ENCODE measurements around the gene SCML1.
"Not testable (repeated sequence)": the region's sequence is repeated elsewhere in the genome, so short reads cannot be mapped to it uniquely, and the experiment has no call there.

SCML1 gene

DNA sequence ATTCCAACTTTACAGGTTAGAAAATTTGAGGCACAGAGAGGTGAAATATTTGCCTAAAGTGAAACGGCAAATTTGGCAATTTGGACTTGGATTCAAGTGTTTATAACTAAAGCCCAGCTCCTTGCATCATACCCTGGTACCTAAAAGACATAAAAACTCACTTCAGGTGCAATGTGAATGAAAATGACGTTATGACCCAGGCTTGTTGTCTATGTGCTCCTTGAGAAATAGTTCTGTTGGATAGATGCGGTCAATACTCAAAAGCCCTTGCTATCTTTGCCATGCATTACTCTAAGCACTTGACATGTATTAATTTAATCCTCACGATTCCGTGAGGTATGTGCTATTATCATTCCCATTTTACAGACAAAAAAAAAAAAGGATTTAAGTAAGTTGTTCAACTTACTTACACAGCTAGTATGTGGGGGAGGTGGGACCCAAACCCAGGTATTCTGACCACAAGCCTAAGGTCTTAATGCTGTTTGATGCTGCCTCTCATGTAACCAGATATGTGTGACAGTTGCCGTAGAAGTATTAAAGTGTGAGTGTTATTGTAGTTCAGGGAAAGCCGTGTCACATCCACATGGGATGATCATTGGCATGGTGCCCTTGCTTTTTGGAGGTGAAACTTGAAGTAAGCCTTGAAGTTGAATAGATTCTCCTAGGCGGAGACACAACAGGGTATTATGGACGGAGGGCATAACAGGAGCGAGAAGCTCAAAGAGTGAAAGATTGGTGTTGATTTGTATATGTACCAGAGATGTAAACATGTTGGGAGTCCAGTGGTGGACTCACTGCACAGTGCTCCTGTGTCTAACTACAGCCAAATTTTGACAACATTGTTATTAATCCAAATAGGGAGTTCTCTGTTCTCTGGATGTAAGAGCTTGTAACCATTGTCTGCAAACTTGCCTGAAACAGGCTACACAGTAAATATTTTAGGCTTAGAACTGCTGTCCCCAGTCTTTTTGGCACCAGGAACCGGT, 3.1 kb downstream of the SCML1 start:
- DNase-seq, result no peak

DNA sequence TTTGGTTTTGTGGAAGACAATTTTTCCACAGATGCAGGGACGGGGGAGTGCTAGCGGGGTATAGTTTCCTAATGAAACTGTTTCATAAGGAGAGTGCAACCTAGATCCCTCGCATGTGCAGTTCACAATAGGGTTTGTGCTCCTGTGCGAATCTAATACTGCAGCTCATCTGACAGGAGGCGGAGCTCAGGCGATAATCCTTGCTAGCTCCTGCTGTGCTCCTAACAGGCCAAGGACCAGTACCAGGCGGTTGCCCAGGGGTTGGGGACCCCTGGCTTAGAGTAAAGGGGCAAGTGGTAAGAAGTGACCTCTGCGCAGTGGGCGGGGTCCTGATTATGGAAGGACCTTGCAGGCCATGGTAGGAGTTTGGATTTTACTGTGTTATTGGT, 3.8 kb downstream of the SCML1 start:
- no peak for DNase-seq

DNA sequence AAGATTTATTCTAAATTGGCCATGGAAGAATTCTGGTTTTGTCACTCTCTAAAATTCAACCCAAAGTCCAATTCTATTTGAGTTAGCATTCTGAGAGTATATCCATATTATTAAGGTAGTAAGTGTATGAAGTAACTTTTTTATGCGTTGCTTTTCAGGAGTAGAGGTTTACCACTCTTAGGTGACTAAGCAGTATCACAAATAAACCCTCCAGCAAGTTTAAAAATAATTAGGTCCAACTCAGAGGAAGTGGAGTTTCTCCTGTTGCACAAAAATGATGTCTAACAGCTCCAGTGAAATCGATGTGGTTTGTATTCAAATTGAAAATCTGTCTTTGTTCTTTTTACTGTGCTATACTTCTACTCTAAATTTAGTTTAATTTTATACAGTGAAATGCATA, 6.6 kb downstream of the SCML1 start:
- DNase-seq, result no peak

DNA sequence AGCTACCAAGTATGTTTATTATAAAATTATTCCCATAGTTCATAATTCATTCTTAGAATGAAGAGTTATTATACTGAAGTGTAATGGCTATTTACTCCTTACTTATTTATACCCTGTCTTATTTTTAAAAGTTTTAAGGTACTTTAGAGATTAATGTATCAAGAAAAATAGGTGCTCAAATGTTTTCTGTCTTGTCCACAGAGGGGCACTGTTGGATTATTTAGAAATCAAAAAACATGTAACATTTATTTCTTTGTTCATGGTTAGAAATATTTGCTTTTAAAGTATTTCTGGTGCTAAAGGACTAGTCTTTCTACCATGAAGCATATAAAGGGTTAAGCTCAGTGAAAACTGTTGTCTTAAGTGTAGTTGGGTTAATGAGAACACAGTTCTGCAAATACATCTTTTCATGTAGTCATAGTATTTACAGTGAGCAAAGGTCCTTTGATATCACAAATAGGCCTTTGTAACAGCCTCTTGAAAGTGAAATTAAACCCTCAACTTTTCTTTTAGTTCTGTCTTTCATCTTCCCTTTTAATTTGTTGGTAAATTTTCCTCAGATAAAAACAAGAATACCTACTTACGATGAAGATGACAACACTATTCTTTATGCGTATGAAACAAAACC, 7.7 kb downstream of the SCML1 start:
- DNase-seq, result no peak

DNA sequence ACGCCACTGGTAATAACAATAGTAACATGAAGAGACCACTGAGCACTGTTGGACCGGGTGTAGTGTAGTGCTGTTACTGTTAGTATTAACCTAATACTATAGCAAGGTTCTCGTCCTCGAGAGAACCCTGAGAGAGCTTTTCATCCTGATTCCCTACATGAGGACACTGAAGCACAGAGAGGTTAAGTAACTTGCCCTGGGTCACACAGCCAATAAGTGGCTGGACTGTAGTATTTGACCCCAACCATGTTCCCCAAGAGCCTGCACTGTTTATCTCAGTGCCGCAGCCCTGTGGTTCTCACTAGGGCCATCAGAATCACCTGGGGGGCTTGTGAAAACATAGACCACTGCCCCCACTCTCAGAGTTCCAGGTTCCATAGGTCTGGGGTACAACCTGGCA, 10.4 kb downstream of the SCML1 start:
- DNase-seq, result no peak

DNA sequence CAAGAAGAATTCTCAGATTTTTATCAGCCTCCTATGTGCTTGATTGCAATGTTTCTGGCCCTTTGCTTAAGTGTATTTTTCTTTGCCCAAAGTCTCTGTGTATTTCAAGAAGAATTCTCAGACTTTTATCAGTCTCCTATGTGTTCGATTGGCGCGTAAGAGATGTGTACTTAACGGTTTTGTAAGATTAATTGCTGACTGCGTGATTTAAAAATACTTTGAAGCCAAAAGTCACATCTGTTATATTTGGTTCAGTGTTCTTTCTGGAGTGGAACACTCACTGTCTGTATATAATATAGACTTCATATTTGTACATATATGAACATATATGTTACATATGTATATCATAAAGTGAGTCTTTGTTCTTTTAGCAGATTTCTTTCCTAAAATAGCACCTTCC, 11.4 kb downstream of the SCML1 start:
- DNase-seq, result no peak

DNA sequence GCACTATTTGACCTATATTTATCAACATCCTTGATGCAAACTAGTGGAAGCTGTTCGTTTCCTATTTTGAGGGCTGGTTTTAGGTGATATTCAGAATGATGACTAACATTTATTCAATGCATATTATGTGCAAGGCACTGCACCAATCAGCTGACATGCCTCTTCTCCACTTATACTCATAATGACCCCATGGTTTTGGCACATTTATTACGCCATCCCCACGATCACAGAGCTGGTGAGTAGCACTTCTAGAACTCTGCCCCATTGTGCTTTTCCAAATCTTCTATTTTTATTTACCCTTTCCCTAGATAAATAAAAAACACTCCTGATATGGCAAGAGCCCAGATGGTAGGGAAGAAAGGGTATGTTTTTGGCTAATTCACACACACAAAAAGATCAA, 13.1 kb downstream of the SCML1 start:
- DNase-seq, result no peak

DNA sequence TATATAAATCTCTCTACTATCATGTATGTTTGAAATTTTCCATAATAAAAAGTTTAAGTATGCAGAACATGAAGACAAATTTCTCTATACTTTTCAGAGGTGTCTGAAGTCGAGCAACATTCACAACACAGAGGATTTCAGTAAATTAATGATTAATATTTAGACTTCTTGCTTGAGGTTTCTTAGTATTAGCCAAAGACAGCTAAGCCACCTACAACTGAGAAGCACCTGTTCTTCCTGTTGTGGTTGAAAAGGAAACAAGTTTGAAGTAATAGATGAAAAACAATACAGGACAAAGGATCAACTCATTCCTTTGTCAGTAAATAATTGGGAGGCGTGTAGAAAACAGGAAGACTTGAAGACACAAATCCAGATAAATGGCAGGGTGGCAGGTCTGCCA, 21.1 kb downstream of the SCML1 start:
- DNase-seq, result no peak

DNA sequence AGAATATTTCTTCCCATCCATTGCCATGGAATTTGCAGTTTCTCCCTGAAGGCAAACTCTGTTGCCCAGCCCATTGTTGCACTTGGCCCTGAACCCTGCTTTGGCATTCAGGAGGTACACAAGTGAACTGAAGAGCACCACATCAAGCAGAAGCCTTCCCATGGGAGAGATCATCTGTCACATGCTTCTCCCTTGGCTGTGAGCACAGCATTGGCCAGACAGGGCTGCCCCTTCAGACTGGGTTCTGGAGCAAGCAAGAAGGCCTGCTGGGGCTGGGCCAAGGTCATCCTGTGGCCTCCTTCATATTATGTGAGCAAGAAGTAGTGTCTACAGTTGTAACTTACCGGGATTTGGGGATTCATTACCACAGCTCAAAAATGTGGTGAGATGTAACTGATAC, 22.7 kb downstream of the SCML1 start:
- DNase-seq, result no peak

DNA sequence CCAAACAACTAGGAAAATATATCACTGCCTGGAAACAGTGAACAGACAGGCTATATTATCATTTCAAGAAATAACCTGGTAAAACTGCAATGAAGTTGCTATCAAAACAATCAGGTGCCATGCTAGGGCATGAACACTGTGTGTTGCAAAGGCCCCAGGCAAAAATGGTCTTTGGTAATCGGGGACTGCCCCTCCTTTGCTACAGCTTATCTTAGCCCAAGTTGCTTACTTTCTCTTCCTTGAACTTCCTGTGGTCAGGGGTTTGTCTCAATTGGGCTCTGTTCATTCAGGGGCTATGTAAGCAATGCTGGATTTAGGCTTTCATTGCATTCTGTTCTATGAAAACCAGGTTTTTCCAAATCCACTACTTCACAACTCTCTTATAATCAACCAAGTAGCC, 30.4 kb downstream of the SCML1 start:
- no peak for DNase-seq

DNA sequence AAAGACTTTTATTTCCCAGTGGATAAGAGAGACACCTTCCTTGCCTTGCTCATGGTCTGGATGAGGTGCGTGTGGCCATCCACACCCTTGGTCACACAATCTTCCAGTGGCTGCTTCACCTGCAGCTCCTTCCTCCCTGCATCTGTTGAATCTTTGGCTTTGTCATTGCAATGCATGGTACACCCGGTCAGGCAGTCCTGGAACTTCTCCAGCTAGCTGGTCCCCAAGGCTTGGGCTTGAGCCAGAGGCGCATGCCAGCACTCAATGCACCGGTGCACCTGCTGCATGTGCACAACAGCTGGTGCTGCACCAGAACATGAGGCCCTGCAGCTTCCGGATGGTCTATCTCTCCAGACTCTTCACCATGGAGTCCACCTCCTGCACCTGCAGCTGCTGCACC, 31.7 kb downstream of the SCML1 start:
- DNase-seq, result no peak

DNA sequence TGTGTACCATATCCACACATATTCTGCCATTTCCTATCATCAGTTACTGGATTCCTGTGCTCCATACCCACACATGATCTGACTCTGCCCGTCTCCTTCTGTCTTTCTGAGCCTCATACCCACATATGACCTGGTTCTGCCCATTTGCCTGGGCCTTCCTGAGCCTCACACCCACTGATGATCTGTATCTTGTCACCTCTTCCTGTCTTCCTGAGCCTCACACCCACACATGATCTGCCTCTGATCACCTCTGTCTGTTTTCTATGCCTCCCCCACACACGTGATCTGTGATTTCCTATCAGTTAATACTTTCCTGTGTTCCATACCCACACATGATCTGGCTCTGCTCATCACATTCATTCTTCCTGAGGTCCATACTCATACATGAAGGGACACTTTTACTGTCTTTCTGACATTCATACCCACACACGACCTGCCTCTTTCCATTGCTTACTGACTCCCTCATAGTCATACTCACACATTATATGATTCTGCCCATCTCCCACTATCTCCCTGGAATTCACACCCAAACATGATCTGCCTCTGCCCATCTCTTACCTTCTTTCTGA, 32.5 kb downstream of the SCML1 start:
- DNase-seq, result peak; percentile 14

DNA sequence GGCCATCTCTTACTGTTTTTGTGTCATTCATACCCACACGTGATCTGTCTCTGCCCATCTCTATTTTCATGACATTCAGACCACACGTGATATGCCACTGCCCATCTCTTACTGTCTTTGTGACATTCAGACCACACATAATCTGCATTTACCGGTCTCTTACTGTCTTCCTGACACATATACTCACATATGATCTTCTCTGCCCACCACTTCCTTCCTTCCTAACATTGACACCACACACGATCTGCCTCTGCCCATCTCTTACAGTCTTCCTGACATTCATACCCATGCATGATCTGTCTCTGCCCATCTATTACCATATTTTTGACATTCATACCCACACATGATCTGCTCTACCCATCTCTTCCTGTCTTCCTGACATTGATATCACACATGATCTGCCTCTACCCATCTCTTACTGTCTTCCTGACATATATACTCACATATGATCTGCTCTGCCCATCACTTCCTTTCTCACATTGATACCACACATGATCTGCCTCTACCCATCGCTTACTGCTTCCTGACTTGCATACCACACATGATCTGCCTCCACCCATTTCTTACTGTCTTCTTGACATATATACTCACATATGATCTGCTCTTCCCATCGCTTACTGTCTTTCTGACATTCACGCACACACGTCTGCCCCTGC, 36.1 kb downstream of the SCML1 start:
- no peak for DNase-seq

DNA sequence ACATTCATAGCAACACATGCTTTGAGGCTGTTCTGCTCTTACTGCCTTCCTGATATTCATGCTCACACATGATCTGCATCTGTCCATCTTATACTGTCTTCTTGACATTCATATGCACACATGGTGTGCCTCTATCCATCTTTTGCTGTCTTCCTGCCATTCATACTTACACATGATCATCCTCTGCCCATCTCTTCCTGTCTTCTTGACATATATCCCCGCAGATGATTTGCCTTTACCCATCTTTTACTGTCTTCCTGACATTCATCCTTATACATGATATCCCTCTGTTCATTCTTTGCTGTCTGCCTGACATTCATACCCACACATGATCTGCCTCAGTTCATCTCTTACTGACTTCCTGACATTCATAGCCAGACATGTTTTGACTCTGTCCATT, 36.8 kb downstream of the SCML1 start:
- DNase-seq, result no peak

DNA sequence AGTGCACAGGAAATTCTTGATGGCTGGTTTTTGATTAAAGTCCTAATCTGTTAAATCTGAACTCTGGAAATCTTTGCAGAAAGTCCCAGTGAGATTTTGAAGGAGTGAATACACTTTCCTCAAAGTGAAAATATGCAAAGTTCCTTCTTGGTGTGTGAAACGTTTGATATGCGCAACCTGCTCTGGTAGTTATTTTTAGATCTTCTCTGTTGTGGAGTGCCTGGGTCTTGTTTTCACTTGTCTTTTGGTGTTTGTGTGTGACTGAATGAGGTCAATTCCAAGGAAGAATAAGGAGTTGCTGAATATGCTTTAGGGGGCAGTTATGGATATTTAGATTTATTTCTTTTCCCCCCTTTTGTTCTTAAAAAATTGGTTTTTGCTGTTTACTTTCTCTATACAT, 41.7 kb downstream of the SCML1 start:
- no peak for DNase-seq

DNA sequence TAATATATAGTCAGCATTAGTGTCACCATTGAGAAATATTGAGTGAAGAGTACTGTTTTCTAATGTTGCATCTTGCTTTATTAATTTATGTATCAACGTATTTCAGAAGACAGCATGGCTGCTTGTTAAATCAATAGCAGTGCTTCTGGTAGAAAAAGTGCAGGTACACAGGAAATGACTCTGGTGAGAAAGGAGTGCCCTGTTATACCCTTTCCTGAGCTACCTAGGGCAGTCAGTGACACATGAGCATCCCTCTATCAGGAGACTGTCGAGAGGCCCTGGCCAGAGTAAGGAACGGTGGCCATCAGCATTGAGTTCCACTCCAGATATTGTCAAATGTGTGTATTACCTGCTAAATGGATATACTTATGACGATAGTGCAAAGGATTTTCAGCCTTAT, 42.1 kb downstream of the SCML1 start:
- DNase-seq, result no peak

DNA sequence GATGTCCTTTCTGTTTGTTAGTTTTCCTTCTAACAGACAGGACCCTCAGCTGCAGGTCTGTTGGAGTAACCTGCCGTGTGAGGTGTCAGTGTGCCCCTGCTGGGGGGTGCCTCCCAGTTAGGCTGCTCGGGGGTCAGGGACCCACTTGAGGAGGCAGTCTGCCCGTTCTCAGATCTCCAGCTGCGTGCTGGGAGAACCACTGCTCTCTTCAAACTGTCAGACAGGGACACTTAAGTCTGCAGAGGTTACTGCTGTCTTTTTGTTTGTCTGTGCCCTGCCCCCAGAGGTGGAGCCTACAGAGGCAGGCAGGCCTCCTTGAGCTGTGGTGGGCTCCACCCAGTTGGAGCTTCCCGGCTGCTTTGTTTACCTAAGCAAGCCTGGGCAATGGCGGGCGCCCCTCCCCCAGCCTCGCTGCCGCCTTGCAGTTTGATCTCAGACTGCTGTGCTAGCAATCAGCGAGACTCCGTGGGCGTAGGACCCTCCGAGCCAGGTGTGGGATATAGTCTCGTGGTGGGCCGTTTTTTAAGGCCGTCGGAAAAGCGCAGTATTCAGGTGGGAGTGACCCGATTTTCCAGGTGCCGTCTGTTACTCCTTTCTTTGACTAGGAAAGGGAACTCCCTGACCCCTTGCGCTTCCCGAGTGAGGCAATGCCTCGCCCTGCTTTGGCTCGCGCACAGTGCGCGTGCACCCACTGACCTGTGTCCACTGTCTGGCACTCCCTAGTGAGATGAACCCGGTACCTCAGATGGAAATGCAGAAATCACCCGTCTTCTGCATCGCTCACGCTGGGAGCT, 49.5 kb downstream of the SCML1 start:
- not testable (repeated sequence) for DNase-seq

DNA sequence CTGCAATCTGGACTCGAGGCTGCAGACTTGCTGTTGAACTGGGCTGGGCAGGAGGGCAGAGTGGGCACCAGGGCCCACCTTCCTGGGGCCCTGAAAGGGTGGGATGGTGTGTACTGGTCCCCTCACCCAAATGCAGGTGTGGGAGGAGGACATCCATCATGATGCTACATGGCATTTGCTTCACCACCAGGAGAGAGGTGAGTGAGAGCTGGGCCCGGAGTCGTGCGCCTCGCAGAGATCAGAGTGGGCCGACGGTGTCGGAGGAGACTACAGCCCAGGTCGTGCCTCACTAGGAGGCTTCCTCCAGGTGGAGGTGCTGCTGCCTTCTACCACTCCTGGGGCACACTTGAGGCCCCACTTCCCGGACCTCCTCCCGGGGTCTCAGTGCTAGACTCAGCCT, 50.3 kb downstream of the SCML1 start:
- DNase-seq, result no peak

DNA sequence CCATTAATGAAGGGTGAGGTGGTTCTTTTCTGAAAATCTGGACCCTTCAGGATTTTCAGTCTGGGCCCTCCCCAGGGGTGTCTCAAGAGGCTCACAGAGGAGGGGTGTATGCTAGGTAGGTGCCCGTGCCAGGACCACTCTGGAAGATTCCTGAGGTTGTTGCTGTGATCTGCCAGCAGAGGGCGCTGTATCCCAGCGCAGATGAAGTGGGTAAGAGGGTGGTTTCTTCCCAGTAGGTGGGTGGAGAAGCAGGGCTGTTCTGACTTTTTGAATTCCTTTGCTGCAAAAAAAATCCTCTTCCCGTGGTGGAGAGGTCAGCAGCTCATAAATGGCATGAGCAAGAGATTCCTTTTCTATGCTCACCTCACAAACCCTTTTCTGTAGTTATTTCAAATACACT, 51.1 kb downstream of the SCML1 start:
- peak; percentile 30 for DNase-seq

DNA sequence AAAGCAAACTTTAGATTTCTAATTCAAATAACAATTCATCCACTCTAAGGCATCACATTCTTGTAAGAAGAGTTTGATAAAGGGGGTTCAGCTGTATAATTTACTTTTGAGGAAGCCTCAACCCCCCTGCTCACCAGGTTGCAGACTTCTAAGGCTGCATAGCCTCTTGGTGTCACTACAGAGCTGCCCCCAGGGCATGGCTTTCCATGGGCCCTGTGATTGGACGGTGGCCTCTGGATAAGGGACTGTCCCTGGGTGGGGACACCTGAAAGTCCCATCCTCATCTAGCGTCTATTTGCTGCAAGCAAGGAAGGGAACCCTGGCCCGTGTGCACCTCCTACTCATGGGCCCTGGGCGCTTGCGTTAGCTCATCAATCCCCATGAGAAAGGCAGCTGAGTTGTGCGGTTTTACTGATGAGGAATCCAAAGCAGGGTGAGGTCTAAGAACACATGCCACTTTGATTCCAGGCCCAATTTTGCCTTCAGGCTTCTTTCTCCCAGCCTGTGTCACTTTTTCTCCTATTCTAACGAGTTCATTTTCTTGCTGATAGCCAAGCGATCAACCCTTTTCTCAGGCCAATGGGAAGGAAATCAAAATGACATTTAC, 51.8 kb downstream of the SCML1 start:
- DNase-seq, result no peak

DNA sequence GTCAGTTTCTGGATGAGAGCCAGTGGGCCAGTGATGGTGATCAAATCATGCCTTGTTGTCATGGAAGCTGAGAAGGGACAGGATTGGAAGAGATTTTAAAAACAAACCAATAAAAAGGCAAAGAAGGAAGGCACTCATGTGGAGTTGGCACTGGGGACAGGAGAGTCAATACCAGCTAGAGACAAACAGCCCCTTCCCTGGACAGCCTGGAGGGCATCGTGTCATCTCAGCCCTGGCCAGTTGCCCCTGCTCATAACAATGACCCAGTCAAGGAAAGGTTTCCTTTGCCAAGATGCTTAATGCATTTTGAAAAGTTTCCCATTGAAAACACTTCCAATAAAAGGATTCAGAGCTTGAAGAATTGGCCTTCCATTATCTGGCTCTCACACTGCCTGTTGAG, 55.5 kb downstream of the SCML1 start:
- no peak for DNase-seq

DNA sequence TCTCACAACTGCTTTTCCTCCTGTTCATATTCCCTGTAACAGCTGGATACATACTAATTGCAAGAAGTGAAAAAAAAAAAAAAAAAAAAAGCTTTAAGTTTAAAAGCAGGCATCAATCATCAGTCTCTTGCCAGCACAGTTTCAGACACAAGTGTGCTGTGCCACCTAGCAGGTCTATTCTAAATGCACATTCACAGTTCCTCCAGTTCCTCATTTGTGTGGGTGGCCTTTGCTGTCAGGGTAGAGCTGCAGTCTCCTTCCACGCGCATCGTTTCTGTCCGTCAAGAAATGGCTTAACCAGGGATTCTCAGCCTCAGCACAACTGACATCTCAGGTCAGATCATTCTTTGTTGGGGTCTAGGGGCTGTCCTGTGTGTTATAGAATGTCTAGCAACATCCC, 61.6 kb downstream of the SCML1 start:
- DNase-seq, result no peak

All from stimulated activated CD4-positive, alpha-beta T cell treated with anti-CD3 and anti-CD28 coated beads, Interleukin-4, amount 100 ng/mL, for 24 hours (primary cell).